CD14-positive monocyte (primary cell): ENCODE results near the gene TARBP1. TPM values are rescaled to one million over a fixed set of nuclear protein-coding genes. Genes with fewer than 3 reads are reported as not detected.

Experiments used
- DNase-seq, 3 donors: peaks; one replicate each; pipeline ENCODE4 v3.0.0-alpha.2; 2011 to 2022
- H2AFZ ChIP-seq: 2 replicates; pipeline ENCODE4 v1.6.0; 2012; ENCODE audit warnings: mild to moderate bottlenecking, low read depth, low read length, inconsistent platforms; ENCODE audit not compliant: insufficient read depth, poor library complexity, severe bottlenecking
- H3K27ac ChIP-seq, 2 donors: 1 replicate in 1 of 2; 2 replicates in 1 of 2; pipeline ENCODE4 v1.5.1; 2012 to 2013; ENCODE audit warnings: low read length in 2 of 2, control low read depth in 1 of 2, inconsistent platforms in 1 of 2, low read depth in 1 of 2, mild to moderate bottlenecking in 1 of 2
- H3K27me3 ChIP-seq, 2 donors: one replicate each; pipeline versions ENCODE4 v1.6.0 to v1.6.1; 2011 to 2013; ENCODE audit warnings: low read length in 2 of 2; ENCODE audit not compliant: control insufficient read depth in 2 of 2, insufficient read depth in 2 of 2
- H3K36me3 ChIP-seq, 2 donors: replicated peaks in 1 of 2; 1 replicate in 1 of 2; 2 replicates in 1 of 2; pipeline versions ENCODE4 v1.5.1 to v1.6.1; 2012 to 2013; ENCODE audit warnings: low read length in 2 of 2, control low read depth in 1 of 2, inconsistent platforms in 1 of 2, mild to moderate bottlenecking in 1 of 2; ENCODE audit not compliant: insufficient read depth in 2 of 2, control insufficient read depth in 1 of 2
- H3K4me1 ChIP-seq, 2 donors: 1 replicate in 1 of 2; 2 replicates in 1 of 2; pipeline versions ENCODE4 v1.5.1 to v1.6.1; 2012 to 2013; ENCODE audit warnings: low read length in 2 of 2, control low read depth in 1 of 2, inconsistent platforms in 1 of 2, mild to moderate bottlenecking in 1 of 2, moderate library complexity in 1 of 2; ENCODE audit not compliant: insufficient read depth in 2 of 2, control insufficient read depth in 1 of 2
- H3K4me2 ChIP-seq: replicated peaks from 2 replicates; pipeline ENCODE3; 2012; ENCODE audit warnings: low read length, moderate library complexity, mild to moderate bottlenecking; ENCODE audit not compliant: poor library complexity, severe bottlenecking; ENCODE audit errors: extremely low read depth
- H3K4me3 ChIP-seq, 3 experiments: fragments of 200-600 bp in 1 of 3; sonication (generic) in 1 of 3; replicated peaks in 1 of 3; 1 replicate in 2 of 3; 2 replicates in 1 of 3; pipeline ENCODE4 v1.5.1; 2011 to 2013; ENCODE audit warnings: low read length in 3 of 3, mild to moderate bottlenecking in 3 of 3, control low read depth in 2 of 3, low read depth in 2 of 3, inconsistent platforms in 1 of 3, moderate library complexity in 1 of 3
- H3K79me2 ChIP-seq: 2 replicates; pipeline ENCODE4 v1.6.0; 2012; ENCODE audit warnings: mild to moderate bottlenecking, control low read depth, inconsistent platforms, low read length, moderate library complexity; ENCODE audit not compliant: insufficient read depth
- H3K9ac ChIP-seq: 2 replicates; pipeline ENCODE4 v1.6.0; 2017; ENCODE audit warnings: low read length, mild to moderate bottlenecking; ENCODE audit not compliant: insufficient read depth, poor library complexity, severe bottlenecking
- H3K9me3 ChIP-seq, 2 donors: replicated peaks in 1 of 2; 1 replicate in 1 of 2; 2 replicates in 1 of 2; pipeline versions ENCODE4 v1.5.1 to v1.6.1; 2012 to 2013; ENCODE audit warnings: low read length in 2 of 2, control low read depth in 1 of 2; ENCODE audit not compliant: control insufficient read depth in 1 of 2, insufficient read depth in 1 of 2
- H4K20me1 ChIP-seq: 2 replicates; pipeline ENCODE4 v1.6.0; 2012; ENCODE audit warnings: mild to moderate bottlenecking, low read length, control low read depth, moderate library complexity; ENCODE audit not compliant: insufficient read depth
- H3K27ac Mint-ChIP-seq, 7 donors: one replicate each; pipeline ENCODE4 v1.8.0; 2020; ENCODE audit warnings: mild to moderate bottlenecking in 7 of 7, mixed read lengths in 7 of 7, moderate library complexity in 6 of 7, inconsistent platforms in 2 of 7
- H3K27me3 Mint-ChIP-seq, 3 donors: one replicate each; pipeline ENCODE4 v1.8.0; 2021 to 2022; ENCODE audit warnings: low read depth in 3 of 3, mild to moderate bottlenecking in 3 of 3, mixed read lengths in 3 of 3, moderate library complexity in 3 of 3, inconsistent platforms in 1 of 3
- H3K36me3 Mint-ChIP-seq, 2 donors: one replicate each; pipeline ENCODE4 v1.8.0; 2020; ENCODE audit warnings: mixed read lengths in 2 of 2, inconsistent platforms in 1 of 2, mild to moderate bottlenecking in 1 of 2
- H3K4me1 Mint-ChIP-seq: one replicate; pipeline ENCODE4 v1.8.0; 2020; ENCODE audit warnings: mild to moderate bottlenecking, mixed read lengths
- H3K4me3 Mint-ChIP-seq, 2 donors: one replicate each; pipeline ENCODE4 v1.8.0; 2020; ENCODE audit warnings: mild to moderate bottlenecking in 2 of 2, mixed read lengths in 2 of 2, moderate library complexity in 1 of 2
- H3K9me3 Mint-ChIP-seq, 7 donors: one replicate each; pipeline ENCODE4 v1.8.0; 2020 to 2022; ENCODE audit warnings: mixed read lengths in 7 of 7, mild to moderate bottlenecking in 6 of 7, moderate library complexity in 6 of 7, inconsistent platforms in 2 of 7
- CTCF ChIP-seq: fragments of 200-600 bp; IDR thresholded peaks from one replicate; pipeline ENCODE4 v1.8.0; 2022; ENCODE audit warnings: antibody characterized with exemption, mild to moderate bottlenecking
- WGBS: methylation state at CpG from one replicate; pipeline ENCODE4 v1.1.5; 2013; ENCODE audit warnings: missing lambda C conversion rate; ENCODE audit not compliant: insufficient coverage; 5-methylcytosine and 5-hydroxymethylcytosine counted together
- intact Hi-C, 2 donors: fragments of 100-400 bp; cut with micrococcal nuclease; formaldehyde crosslinking; loops; one replicate each; pipeline versions ENCODE4 v1.15.0 to v1.15.1; 2023
- polyA plus RNA-seq, 3 donors: library from polyadenylated mRNA; depleted of rRNA in 1 of 3; unstranded in 2 of 3; stranded (reverse) in 1 of 3; fragments of 300-500 nt in 2 of 3; fragments of >200 nt in 1 of 3; fragmentation: Illumina TruSeq in 2 of 3; gene quantifications; 1 replicate in 2 of 3; 2 replicates in 1 of 3; pipeline ENCODE4 v1.2.3, GENCODE V29; 2012 to 2021

TARBP1 gene
- polyA plus RNA-seq, 3 donors = 1.4 to 30.9 (median 3.2) TPM

- Histone ChIP-seq H3K36me3 (no peaks in the 10 kb centered on the region), H3K9me3 (no peaks in the 10 kb centered on the region), H3K79me2 (no peaks in the 10 kb centered on the region), H4K20me1 (no peaks in the 10 kb centered on the region), H3K27ac (peak overlapping the region in 1 of 2 donors; percentile 86), H3K9ac (no peak overlapping the region), H2AFZ (peak overlapping the region; percentile 84), H3K4me2 (peak overlapping the region; percentile 71), H3K4me1 (peaks cover 28 to 37% of the 10 kb centered on the region in 2 donors), H3K27me3 (no peaks in the 10 kb centered on the region), H3K4me3 (peak overlapping the region in 1 of 3 experiments; percentile 66)
- Mint-ChIP-seq H3K4me1 (peaks cover 44% of the 10 kb centered on the region), H3K27me3 (peaks cover 1 to 3% (median 2%) of the 10 kb centered on the region in 3 donors), H3K9me3 (no peaks in the 10 kb centered on the region), H3K4me3 (peak overlapping the region; percentile 72 to 88), H3K27ac (peak overlapping the region; percentile 86 to 98 (median 94)), H3K36me3 (no peaks in the 10 kb centered on the region)
- intact Hi-C loops = loop anchor here in 1 of 2 donors (5.0 kb wide), 1 partner anchor 42 kb away; no protein-coding TSS in a partner anchor
- no CpG with 5 or more reads among the region's 2 CpGs for WGBS
- DNase-seq = peak; percentile 39 to 51 (median 44)
- no peak for TF ChIP-seq CTCF
Measured at GRCh38 chr1:234500269-234500668, 21.3 kb upstream of the TARBP1 start.

GRCh38 chr1:234499943-234500245 is 20.9 kb upstream of the TARBP1 start:
- Histone ChIP-seq H2AFZ (peak overlapping the region; percentile 84), H3K79me2 (no peaks in the 10 kb centered on the region), H3K4me1 (peaks cover 27 to 33% of the 10 kb centered on the region in 2 donors), H3K36me3 (no peaks in the 10 kb centered on the region), H3K27ac (peak overlapping the region; percentile 72 to 86), H3K9ac (peak overlapping the region; percentile 45), H3K27me3 (no peaks in the 10 kb centered on the region), H3K4me2 (peak overlapping the region; percentile 71), H3K9me3 (no peaks in the 10 kb centered on the region), H3K4me3 (peak overlapping the region; percentile 10 to 66 (median 23)), H4K20me1 (no peaks in the 10 kb centered on the region)
- no peaks in the 10 kb centered on the region for H3K9me3 Mint-ChIP-seq
- 17% methylated on average over 2 of the region's 4 CpGs for WGBS
- DNase-seq = no peak
- no peaks in the 10 kb centered on the region for H3K36me3 Mint-ChIP-seq
- H3K27ac Mint-ChIP-seq = peak overlapping the region; percentile 86 to 98 (median 94)
- peak overlapping the region; percentile 72 to 88 for H3K4me3 Mint-ChIP-seq
- intact Hi-C loops = loop anchor here (2.0 to 10.0 kb wide), 8 partner anchors 13 to 592 kb away; no protein-coding TSS in a partner anchor
- TF ChIP-seq CTCF = no peak
- H3K27me3 Mint-ChIP-seq = peaks cover 1 to 3% (median 2%) of the 10 kb centered on the region in 3 donors
- peaks cover 44% of the 10 kb centered on the region for H3K4me1 Mint-ChIP-seq
